NCI-H1436 treated with DMSO at 0.1 percent for 48 hours (cell line): Measurements from ENCODE around the gene P2RY14.

Experiments used
- DNase-seq: peaks from one replicate; lab custom pipeline; 2025; lab: John Stamatoyannopoulos, UW

Gene P2RY14

GRCh38 chr3:151301787-151302186, 23.4 kb upstream of the P2RY14 start:
- DNase-seq = no peak

GRCh38 chr3:151300539-151300938, 22.2 kb upstream of the P2RY14 start:
- no peak for DNase-seq

- DNase-seq = no peak
These were observed 20.7 kb upstream of the P2RY14 start for GRCh38 chr3:151299006-151299405.

GRCh38 chr3:151297429-151297828, 19.1 kb upstream of the P2RY14 start:
- DNase-seq = no peak

GRCh38 chr3:151296226-151296625, 17.9 kb upstream of the P2RY14 start:
- no peak for DNase-seq

- DNase-seq = no peak
These were observed 14.8 kb upstream of the P2RY14 start for GRCh38 chr3:151293127-151293526.

- no peak for DNase-seq
These were observed 12.3 kb upstream of the P2RY14 start for GRCh38 chr3:151290673-151291072.

- no peak for DNase-seq
These were observed 11.1 kb upstream of the P2RY14 start for GRCh38 chr3:151289445-151289844.

GRCh38 chr3:151285940-151286339, 7.6 kb upstream of the P2RY14 start:
- no peak for DNase-seq

- no peak for DNase-seq
These were observed 5.6 kb upstream of the P2RY14 start for GRCh38 chr3:151283907-151284461.

- DNase-seq = no peak
These were observed 5.0 kb upstream of the P2RY14 start for GRCh38 chr3:151283387-151283786.

- DNase-seq = no peak
These were observed 4.6 kb upstream of the P2RY14 start for GRCh38 chr3:151282921-151283320.

- no peak for DNase-seq
These were observed 3.5 kb upstream of the P2RY14 start for GRCh38 chr3:151281671-151282324.

GRCh38 chr3:151276687-151277042, 1.7 kb downstream of the P2RY14 start:
- DNase-seq = no peak

GRCh38 chr3:151276038-151276686, 2.2 kb downstream of the P2RY14 start:
- no peak for DNase-seq

- no peak for DNase-seq
These were observed 3.3 kb downstream of the P2RY14 start for GRCh38 chr3:151275091-151275490.

- DNase-seq = no peak
These were observed 8.7 kb downstream of the P2RY14 start for GRCh38 chr3:151269631-151270030.

- no peak for DNase-seq
These were observed 9.8 kb downstream of the P2RY14 start for GRCh38 chr3:151268267-151269235.

GRCh38 chr3:151267066-151267465, 11.3 kb downstream of the P2RY14 start:
- DNase-seq = no peak

GRCh38 chr3:151265866-151266265, 12.5 kb downstream of the P2RY14 start:
- no peak for DNase-seq

GRCh38 chr3:151265166-151265565, 13.2 kb downstream of the P2RY14 start:
- no peak for DNase-seq

GRCh38 chr3:151264605-151265004, 13.7 kb downstream of the P2RY14 start:
- DNase-seq = no peak
